DND-41 (cell line): ENCODE measurements around the gene TCEANC2.
"Not testable (repeated sequence)": the region's sequence is repeated elsewhere in the genome, so short reads cannot be mapped to it uniquely, and the experiment has no call there.

Experiments
- ATAC-seq: fragments of 200-7000 bp; cut with Tn5 transposase; 3 replicates; pipeline ENCODE4 v1.9.1; 2021; ENCODE audit warnings: low read depth; ENCODE audit not compliant: insufficient read depth
- DNase-seq: peaks from one replicate; pipeline ENCODE4 v3.0.0-alpha.2; 2020
- H2AFZ ChIP-seq: 2 replicates; pipeline ENCODE4 v1.6.0; 2012; ENCODE audit warnings: low read depth, low read length
- H3K27ac ChIP-seq: 2 replicates; pipeline ENCODE4 v1.5.1; 2012; ENCODE audit warnings: low read length, inconsistent platforms
- H3K27me3 ChIP-seq: fragments of 200-600 bp; sonication (generic); 2 replicates; pipeline ENCODE4 v1.6.0; 2012; ENCODE audit warnings: low read length, mild to moderate bottlenecking, inconsistent platforms; ENCODE audit not compliant: insufficient read depth, poor library complexity
- H3K36me3 ChIP-seq: 2 replicates; pipeline ENCODE4 v1.5.1; 2012; ENCODE audit warnings: low read length, inconsistent platforms; ENCODE audit not compliant: insufficient read depth
- H3K4me1 ChIP-seq: 2 replicates; pipeline ENCODE4 v1.5.1; 2012; ENCODE audit warnings: mild to moderate bottlenecking, low read length; ENCODE audit not compliant: insufficient read depth
- H3K4me2 ChIP-seq: 2 replicates; pipeline ENCODE4 v1.6.0; 2012; ENCODE audit warnings: mild to moderate bottlenecking, moderate library complexity, low read length, inconsistent platforms; ENCODE audit not compliant: insufficient read depth
- H3K4me3 ChIP-seq, 2 experiments: fragments of 200-600 bp in 1 of 2; shearing (Covaris generic) in 1 of 2; 2 replicates each; pipeline ENCODE4 v1.5.1; 2012 to 2016; ENCODE audit warnings: inconsistent platforms in 2 of 2, low read length in 2 of 2, mild to moderate bottlenecking in 2 of 2, low read depth in 1 of 2, moderate library complexity in 1 of 2
- H3K79me2 ChIP-seq: 2 replicates; pipeline ENCODE4 v1.6.0; 2012; ENCODE audit warnings: low read length, inconsistent platforms; ENCODE audit not compliant: insufficient read depth
- H3K9ac ChIP-seq: 2 replicates; pipeline ENCODE4 v1.6.0; 2012; ENCODE audit warnings: low read depth, mild to moderate bottlenecking, inconsistent platforms, low read length, moderate library complexity
- H3K9me3 ChIP-seq: 2 replicates; pipeline ENCODE4 v1.5.1; 2012; ENCODE audit warnings: low read length, moderate library complexity, mild to moderate bottlenecking, inconsistent platforms; ENCODE audit not compliant: insufficient read depth, severe bottlenecking
- H4K20me1 ChIP-seq: 2 replicates; pipeline ENCODE4 v1.6.0; 2012; ENCODE audit warnings: low read length; ENCODE audit not compliant: insufficient read depth
- CTCF ChIP-seq: IDR thresholded peaks from 2 replicates; pipeline ENCODE4 v1.5.1; 2012; ENCODE audit warnings: borderline replicate concordance, low read length, moderate library complexity, mild to moderate bottlenecking; ENCODE audit not compliant: poor library complexity, severe bottlenecking; ENCODE audit errors: extremely low read depth
- EZH2 ChIP-seq: IDR thresholded peaks from 3 replicates; pipeline ENCODE4 v1.6.1; 2012; ENCODE audit warnings: borderline replicate concordance, low read depth, mild to moderate bottlenecking, moderate library complexity, low read length, inconsistent platforms; ENCODE audit not compliant: severe bottlenecking

TCEANC2 gene

GRCh38 chr1:54016343-54017282 lies 36.8 kb upstream of the TCEANC2 start:
- H3K4me2 ChIP-seq = no peak overlapping the region
- no peak overlapping the region for H3K27ac ChIP-seq
- H2AFZ ChIP-seq = no peak overlapping the region

GRCh38 chr1:54017979-54018378 lies 35.4 kb upstream of the TCEANC2 start, which contains the start of gene LDLRAD1:
LDLRAD1 (minus strand) TSS chr1:54018186; CDS start chr1:54018112, 74 bp downstream.
- ATAC-seq (no peak), DNase-seq (peak; percentile 1)
- Histone ChIP-seq H3K79me2 (no peaks in the 10 kb centered on the region), H3K36me3 (no peaks in the 10 kb centered on the region), H3K4me3 (no peak within 1 kb of the TSS), H3K9ac (no peak within 1 kb of the TSS), H3K27me3 (peaks cover 4% of the 10 kb centered on the region), H3K4me2 (no peak within 1 kb of the TSS), H2AFZ (no peak within 1 kb of the TSS), H4K20me1 (no peaks in the 10 kb centered on the region), H3K27ac (no peak within 1 kb of the TSS), H3K9me3 (no peaks in the 10 kb centered on the region), H3K4me1 (no peaks in the 10 kb centered on the region)
- no peak for TF ChIP-seq EZH2

More at GRCh38 chr1:54016343-54017282, 36.8 kb upstream of the TCEANC2 start:
- DNase-seq = peak; percentile 0
- Histone ChIP-seq H3K79me2 (no peaks in the 10 kb centered on the region), H3K4me1 (no peaks in the 10 kb centered on the region), H4K20me1 (no peaks in the 10 kb centered on the region), H3K27me3 (peaks cover 4% of the 10 kb centered on the region), H3K4me3 (no peak overlapping the region), H3K9me3 (no peaks in the 10 kb centered on the region), H3K36me3 (no peaks in the 10 kb centered on the region), H3K9ac (no peak overlapping the region)
- no peak for ATAC-seq
- TF ChIP-seq CTCF = no peak
- no peak for TF ChIP-seq EZH2

- no peaks in the 10 kb centered on the region for H3K79me2 ChIP-seq
- no peaks in the 10 kb centered on the region for H4K20me1 ChIP-seq
- no peak overlapping the region for H3K4me2 ChIP-seq
- ATAC-seq (no peak), DNase-seq (no peak)
- no peaks in the 10 kb centered on the region for H3K4me1 ChIP-seq
- H3K27ac ChIP-seq = no peak overlapping the region
- TF ChIP-seq EZH2 = no peak
- no peak for TF ChIP-seq CTCF
- no peaks in the 10 kb centered on the region for H3K36me3 ChIP-seq
- no peak overlapping the region for H2AFZ ChIP-seq
- H3K27me3 ChIP-seq = peaks cover 4% of the 10 kb centered on the region
- H3K4me3 ChIP-seq = no peak overlapping the region
- no peak overlapping the region for H3K9ac ChIP-seq
- H3K9me3 ChIP-seq = no peaks in the 10 kb centered on the region
Measured at GRCh38 chr1:54018635-54019034, 34.8 kb upstream of the TCEANC2 start.

GRCh38 chr1:54019562-54020176 lies 33.7 kb upstream of the TCEANC2 start:
- not testable (repeated sequence) for ATAC-seq, H4K20me1 ChIP-seq, H2AFZ ChIP-seq, DNase-seq, H3K36me3 ChIP-seq, H3K9ac ChIP-seq, H3K4me1 ChIP-seq, H3K27ac ChIP-seq, H3K79me2 ChIP-seq, H3K9me3 ChIP-seq, H3K4me2 ChIP-seq, H3K4me3 ChIP-seq, H3K27me3 ChIP-seq
